Activated CD4-positive, alpha-beta T cell treated with anti-CD3 and anti-CD28 coated beads, Interleukin-2, Interleukin-6, amounts not matched to agents 100 ng/mL and 50 ng/mL, durations not matched to agents 16 hours and 8 hours (primary cell): ENCODE data around the gene ZNF627.
"Not testable (repeated sequence)": the region's sequence is repeated elsewhere in the genome, so short reads cannot be mapped to it uniquely, and the experiment has no call there.

ENCODE experiments used
- DNase-seq: peaks from one replicate; pipeline ENCODE4 v3.0.0-alpha.2; 2020

Gene ZNF627

DNA sequence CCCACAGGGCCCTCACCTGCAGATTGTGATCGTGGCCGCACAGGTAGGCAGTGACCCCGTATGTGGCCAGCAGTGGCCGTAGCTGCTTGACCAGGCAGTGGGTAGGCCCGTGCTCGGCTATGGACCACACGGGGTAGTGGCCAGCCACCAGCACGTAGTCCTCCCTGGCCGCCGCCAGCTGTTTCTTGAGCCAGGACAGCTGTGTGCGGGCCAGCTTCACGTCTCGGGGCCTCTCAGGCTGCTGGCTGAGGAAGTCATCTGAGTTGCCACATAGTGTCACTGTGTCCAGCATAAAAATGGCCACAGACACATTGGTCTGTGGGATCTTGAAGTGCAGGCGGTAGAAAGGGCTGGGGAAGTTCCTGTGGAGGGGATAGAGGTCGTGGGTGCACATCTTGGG lies 21.1 kb upstream of the ZNF627 start:
- DNase-seq, result no peak

DNA sequence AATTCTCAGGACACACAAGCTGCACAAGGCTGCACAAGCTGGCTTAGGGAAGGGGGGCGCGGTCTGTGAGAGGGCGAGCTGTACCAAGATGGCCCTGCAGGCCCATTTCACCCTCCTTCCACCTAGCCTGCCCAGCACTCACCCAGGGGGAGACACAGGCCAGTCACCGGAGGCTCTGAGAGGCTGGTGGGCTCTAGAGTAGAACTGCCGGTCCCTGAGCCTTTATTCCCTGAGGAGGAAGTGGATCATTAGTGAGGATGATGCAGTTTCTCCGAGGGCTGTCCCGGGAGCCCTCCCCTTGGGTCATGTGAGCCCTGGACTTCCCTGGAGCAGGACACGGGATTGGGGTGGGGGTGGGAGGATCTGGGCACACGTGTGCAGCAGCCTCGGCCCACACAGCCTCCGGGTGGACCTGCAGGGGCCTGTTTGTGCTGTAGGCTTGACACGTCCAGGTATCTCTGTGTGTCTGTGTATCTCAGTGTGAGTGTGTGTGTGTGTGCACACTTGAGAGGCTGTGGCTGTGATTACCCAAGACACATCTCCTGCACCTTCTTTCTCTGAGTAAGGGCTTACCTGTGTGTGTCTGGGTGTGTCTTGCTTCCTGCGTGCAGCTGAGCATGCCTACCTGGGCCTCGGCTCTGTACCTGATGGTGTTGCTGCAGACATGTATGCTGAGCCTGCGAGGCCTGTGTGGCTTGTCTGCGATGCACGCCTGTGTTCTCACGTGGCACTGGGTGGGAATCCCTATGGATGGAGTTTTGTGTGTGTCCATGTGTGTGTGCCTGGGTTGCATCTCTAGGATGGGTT lies 19.6 kb upstream of the ZNF627 start, which contains the start of gene ACP5:
TSS of gene ACP5 (minus strand) at position 195 of the 807 bp plus-strand sequence. CDS start 328 bp downstream, outside the sequence.
- no peak for DNase-seq

DNA sequence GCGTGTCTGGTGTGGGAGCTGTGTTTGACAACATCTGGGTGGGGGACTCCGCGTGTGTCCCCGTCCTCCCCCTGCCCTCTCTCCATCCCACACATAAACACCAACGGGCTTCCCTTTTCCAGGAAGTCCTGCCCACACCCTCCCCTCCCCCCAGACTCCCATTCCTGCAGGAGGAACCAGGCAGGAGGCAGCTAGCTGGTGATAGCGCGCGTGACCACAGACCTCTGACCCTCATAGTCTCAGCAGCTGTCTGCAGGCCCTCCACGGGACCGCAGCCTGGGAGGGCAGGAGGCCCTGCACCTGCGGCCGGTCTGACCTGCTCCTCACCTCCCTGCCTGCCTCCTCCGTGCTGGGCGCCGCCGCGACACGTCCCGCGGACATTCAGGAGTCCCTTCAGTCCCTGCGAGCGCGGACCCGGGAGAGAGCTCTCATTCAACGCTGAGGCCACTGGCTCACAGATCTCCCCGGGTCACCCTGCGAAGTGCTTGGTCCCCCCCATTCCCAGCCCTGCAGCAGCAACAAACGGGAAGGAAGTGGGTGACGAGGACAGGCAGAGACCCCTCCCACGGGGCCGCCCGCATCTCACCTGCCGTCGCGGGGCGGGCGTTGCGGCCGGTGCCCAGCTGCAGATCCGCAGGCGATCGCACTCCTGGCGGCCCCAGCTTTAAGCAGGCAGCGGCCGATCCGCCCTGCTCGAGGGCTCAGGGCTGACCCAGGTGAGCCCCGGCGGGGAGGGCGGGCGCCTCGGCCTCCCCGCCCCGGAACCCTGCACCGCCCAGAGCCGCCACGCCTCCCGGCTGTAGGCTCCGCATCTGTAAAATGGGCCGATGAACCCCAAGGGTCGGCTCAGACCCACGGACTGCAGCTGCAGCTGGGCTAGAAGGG lies 18.8 kb upstream of the ZNF627 start:
- DNase-seq, result peak; percentile 52

DNA sequence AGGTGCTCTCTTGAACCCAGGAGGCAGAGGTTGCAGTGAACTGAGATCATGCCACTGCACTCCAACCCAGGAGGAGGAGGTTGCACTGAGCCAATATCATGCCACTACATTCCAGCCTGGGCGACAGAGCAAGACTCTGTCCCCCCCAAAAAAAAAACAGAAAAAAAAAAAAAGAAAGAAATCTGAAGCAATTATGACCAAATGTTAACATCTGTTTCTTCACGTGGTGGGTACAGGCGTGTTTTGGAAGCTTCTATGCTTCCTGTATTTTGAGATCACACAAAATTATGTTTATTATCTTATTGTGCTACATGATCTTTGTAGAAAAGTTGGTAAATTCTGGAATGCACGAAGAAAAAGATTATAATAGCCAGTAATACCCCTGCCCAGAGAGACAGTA lies 17.2 kb upstream of the ZNF627 start:
- no peak for DNase-seq

DNA sequence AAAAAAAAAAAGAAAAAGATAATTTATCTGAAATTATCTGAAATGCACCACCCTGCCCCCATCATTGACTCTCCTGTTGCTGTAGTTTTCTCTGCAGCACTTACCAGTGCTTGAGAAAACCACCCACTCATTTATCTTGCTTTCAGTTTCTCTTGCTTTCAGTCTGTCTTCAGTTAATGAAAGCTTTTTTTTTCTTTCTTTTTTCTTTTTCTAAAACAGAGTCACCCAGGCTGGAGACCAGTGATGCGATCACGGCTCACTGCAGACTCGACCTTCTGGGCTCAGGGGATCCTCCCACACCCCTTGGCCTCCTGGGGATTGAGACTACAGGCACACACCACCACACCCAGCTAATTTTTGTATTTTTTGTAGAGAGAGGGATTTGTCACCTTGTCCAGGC lies 15.5 kb upstream of the ZNF627 start:
- peak; percentile 64 for DNase-seq

DNA sequence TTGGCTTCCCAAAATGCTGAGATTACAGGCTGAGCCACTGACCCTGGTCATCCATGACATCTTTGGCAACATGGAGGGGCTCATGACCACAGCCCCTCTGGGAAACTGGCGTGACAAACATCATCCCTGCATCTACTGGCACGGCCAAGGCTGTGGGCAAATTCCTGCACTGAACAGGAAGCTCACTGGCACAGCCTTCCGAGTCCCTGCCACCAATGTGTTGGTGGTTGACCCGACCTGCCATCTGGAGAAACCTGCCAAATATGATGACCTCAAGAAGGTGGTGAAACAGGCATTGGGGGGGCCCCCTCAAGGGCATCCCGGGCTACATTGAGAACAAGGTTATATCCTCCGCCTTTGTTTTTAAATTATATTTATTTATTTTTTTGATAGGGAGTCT lies 11.0 kb upstream of the ZNF627 start:
- no peak for DNase-seq

DNA sequence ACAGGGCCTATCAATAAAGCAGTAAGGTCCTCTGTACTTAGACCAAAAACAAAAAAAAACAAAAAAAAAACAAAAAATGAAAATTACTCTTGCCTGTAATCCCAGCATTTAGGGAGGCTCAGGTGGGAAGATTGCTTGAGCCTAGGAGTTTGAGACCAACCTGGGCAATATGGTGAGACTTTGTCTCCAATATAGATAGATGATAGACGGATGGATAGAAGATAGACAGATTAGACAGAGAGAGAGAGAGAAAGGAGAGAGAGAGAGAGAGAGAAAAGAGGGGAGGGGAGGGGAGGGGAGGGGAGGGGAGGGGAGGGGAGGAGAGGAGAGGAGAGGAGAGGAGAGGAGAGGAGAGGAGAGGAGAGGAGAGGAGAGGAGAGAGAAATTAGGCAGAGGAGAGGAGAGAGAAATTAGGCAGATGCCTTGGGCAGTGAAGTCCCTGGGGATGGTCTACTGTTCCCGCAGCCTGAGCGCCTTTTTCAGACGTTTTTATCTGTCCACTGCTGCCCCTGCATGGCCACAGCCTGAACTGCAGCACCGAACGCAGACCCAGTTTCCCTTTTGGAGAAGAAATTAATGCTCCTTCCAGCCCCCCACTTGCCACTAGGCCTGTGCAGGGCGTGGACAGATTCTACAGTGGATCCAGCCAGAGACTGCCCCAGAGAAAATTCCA lies 9.8 kb upstream of the ZNF627 start:
- peak; percentile 84 for DNase-seq

DNA sequence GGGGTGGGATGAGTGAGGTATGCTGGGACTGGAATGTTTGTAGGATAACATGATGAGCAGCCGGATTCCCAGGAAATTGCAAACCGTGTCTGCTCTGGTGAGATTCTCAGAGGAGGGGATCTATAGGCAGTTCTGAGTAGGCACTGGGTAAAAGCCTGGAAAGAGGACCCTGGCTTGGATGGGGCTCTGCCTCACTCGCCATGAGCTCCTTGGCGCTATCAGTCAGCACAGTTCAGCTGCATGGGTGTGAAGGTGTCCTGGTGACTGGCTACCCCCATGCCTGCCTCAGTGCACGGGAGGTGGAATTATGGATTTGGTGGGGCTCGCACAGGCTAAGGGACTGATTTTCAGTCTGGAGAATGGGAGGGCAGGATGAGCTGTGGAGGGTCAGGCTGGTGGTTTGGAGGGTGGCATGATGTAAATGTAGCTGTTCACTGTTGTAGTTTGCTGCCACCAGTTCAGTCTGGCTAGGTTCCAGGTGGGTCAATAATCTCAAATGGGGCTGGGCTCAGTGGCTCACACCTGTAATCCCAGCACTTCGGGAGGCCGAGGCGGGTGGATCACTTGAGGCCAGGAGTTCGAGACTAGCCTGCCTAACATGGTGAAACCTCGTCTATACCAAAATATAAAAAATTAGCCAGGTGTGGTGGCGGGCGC lies 9.2 kb upstream of the ZNF627 start:
- DNase-seq, result no peak

DNA sequence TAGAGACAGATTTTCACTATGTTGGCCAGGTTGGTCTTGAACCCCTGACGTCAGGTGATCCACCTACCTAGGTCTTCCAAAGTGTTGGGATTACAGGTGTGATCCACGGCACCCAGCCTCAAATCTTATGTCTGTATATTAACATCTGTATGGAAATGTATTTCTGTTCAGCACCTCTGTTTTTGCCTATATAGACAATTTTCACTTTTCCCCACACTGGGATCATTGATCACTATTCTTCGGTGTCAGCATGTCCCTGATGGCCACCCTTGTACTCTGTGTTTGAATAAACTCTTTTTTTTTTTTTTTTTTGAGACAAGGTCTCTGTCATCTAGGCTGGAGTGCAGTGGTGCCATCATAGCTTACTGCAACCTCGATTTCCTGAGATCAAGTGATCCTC lies 3.2 kb upstream of the ZNF627 start:
- no peak for DNase-seq

DNA sequence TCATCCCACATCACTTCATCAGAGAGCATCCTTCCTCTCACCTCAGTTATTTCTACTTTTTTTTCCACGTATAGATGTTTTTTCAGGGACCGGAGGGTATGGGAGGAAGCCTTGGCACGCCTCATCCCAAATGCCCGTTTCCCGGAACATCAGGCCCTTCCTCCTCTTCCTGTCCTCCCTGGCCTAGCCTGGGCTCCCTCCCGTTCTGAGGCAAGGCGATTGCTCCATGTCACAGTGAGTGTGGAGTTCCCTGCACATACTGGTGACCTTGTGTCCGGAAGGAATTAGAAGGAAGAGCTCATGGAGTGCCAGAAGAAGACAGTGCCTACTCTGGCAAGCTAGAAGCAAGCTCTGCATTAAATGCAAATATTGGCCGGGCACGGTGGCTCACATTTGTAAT lies 1.1 kb upstream of the ZNF627 start:
- DNase-seq, result no peak

DNA sequence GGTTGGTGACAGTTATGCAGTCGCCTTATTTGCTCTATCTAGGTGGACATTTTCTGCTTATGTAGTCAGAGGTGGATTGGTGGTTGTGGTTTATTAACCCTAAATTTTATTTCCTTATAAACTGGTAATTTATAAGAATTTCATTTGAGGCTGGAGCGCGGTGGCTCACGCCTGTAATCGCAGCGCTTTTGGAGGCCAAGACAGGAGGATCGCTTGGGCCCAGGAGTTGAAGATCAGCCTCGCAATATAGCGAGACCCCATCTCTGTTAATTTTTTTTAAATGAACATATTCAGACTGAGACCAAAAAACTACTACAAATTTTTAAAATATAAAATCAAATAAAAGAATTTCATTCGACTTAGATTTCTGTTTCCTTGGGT lies 810 bp downstream of the ZNF627 start:
- DNase-seq, result no peak

DNA sequence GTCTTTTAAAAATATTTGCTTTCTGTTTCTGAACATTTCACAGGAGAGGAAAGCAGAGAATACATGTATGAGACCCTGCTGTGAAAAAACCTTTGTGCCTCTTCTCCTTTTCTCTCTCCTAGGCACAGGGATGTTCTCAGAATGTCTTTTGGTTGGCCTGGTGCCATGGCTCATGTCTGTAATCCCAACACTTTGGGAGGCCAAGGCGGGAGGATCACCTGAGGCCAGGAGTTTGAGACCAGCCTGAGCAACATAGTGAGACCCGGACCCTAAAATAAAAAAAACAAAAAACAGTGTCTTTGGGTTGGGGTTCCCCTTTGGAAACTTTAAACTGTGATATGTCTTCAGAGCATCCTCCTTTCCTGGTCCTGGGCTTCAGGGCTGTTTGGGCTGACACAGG lies 1.5 kb downstream of the ZNF627 start:
- no peak for DNase-seq

DNA sequence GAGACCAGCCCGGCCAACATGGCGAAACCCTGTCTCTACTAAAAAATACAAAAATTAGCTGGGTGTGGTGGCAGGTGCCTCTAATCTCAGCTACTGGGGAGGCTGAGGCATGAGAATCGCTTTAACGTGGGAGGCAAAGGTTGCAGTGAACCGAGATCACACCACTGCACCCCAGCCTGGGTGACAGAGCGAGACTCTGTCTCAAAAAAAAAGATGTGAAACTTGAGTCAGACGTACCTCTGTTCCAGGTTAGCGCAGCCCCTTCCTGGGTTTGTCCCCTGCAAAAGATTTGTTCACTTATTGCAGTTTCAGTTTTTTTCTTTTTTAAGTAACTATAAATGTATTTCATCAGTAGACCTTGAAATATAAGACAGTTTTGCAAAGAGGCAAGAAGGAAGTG lies 2.4 kb downstream of the ZNF627 start:
- not testable (repeated sequence) for DNase-seq

DNA sequence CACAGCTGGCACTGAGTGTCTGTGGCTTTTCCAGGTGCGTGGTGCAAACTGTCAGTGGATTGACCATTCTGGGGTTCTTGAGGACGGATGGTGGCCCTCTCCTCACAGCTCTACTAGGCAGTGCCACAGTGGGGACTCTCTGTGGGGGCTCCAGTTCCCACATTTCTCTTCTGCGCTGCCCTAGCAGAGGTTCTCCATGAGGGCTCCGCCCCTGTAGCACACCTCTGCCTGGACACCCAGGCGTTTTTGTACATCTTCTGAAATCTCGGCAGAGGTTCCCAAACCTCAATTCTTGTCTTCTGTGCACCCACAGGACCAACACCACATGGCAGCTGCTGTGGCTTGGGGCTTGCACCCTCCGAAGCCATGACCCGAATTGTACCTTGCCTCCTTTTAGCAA lies 9.2 kb downstream of the ZNF627 start:
- no peak for DNase-seq

DNA sequence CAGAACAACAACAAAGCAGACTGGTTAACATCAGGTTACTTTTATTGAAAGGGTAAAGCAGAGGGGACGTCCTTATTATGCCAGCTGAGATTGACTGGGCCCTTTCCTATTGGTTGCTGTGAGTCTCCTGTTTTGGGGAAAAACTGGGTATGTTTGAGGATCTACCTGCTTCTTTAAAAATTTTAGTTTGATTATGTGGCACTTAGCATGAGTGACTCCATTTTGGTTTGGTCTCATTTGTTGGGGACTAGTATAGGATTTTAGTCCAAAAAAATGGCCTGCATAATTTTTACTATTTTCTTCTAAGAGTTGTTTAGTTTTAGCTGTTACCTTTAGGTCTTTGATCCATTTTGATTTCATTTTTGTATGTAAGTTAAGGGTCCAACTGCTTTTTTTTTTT lies 14.4 kb downstream of the ZNF627 start:
- DNase-seq, result no peak

DNA sequence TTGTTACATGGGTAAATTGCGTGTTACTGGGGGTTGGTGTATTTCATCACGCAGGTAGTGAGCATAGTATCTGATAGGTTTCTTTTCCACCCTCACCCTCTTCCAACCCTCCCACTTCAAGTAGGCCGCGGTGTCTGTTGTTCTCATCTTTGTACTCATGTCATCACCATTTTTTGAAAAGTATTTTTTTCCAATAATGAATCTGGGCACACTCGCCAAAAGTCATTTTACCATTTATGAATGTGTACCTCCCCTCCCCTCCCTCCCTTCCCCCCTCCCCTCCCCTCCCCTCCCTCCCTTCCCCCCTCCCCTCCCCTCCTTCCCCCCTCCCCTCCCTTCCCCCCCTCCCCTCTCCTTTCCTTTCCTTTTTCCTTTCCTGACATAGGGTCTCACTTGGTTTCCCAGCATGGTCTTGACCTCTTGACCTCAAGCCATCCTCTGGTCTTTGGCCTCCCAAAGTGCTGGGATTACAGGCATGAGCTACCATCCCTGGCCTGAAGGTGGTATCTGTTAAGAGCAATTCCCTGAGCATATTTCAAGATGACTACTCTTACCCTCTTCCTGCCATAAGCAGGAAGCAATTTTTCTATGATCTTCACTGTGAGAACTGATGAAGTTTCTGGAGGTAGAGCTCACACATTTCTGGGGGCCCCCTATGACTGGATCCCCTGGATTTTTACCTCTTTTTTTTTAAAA lies 15.7 kb downstream of the ZNF627 start:
- DNase-seq, result no peak

DNA sequence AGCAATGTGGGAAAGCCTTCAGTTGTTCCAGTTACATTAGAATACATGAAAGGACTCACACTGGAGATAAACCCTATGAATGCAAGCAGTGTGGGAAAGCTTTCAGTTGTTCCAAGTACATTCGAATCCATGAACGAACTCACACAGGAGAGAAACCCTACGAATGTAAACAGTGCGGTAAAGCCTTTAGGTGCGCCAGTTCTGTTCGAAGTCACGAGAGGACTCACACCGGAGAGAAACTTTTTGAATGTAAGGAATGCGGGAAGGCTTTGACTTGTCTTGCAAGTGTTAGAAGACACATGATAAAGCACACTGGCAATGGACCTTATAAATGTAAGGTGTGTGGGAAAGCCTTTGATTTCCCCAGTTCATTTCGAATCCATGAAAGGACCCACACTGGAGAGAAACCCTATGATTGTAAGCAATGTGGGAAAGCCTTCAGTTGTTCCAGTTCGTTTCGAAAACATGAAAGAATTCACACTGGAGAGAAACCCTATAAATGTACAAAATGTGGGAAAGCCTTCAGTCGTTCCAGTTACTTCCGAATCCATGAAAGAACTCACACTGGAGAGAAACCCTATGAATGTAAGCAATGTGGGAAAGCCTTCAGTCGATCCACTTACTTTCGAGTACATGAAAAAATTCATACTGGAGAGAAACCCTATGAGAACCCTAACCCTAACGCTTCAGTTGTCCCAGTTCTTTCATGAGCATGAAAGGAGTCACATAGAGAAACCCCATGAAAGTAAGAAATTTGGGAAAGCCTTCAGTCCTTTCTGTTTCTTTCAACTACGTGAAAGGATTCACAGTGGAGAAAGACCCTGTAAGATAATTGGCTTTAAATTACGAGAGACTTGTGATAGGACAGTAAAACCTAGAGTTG lies 20.1 kb downstream of the ZNF627 start:
- no peak for DNase-seq

DNA sequence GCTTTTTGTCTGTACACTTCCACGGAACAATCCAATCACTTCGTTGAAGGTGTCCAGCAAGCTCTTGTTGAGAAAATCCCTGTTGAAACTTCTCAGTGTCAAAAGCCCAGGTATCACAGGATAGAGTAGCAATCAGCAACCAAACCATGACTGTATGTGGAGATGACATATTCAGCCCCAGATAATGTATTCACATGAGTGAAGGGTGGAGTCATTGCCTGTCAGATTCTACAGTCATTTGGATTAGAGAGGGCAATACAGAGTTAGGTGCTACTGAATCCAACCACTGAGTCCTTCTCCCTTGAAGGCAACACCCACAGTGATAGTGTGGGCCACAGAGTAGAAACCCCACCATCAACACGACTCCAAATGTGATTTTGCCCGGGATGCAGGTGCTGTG lies 23.3 kb downstream of the ZNF627 start:
- DNase-seq, result no peak

DNA sequence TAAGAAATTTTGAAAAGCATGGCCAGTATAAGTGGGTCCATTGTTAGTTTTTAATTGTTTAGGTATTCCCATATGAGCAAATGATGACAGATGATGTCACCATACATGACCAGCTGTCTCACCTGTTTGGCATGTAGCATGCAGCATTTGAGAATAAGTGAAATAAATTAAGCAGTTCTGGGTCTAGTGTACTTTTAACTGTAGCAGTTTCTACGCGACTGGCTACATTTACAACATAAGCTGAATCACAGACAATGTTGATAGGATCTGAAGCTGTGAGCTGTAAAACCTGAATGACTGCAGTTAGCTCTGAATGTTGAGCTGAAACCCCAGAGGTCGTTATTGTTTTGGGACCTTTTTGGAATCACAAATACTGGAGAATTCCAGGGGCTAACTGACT lies 25.1 kb downstream of the ZNF627 start:
- DNase-seq, result not testable (repeated sequence)

DNA sequence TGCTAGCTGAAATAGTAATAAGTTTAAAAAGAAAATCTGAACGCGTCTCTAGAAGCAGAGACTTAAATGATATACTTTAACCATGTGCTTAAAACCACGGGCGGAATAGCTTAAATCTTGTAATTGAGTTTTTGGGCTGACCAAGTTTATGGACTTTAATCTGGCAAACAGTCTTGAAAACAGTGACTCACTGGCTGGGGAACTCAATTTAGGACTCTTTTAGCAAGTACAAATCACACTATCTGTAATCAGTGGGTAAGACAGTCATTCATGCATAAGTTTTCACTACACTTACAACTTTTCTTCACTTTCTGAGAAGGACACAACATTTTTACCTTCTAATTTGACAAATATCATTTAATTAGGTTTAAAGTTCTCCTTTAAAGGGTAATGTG lies 26.8 kb downstream of the ZNF627 start:
- DNase-seq, result no peak

DNA sequence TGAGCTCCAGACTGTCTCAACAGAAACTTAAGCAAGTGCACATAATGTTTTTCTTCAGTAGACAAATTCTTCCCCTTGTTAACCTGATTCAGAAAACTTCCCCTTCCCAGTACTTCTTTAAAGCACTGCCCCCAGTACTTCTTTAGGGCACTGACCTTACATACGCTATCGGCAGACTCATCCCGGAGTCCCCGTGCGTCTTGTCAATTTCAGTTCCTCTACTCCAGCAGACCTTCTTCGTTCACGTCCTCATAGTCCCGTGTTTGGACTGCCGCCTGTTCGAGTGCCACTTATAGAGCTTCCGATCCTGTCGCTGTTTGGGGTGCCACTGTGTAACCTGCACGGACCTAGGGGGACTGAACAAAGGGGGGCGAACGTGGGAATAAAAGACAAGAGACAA lies 29.0 kb downstream of the ZNF627 start:
- DNase-seq, result no peak
